Measurements from ENCODE around the gene EXD3.

- TF ChIP-seq POLR2A (IDR thresholded peaks at IDR 0.05), result no peak
- no peak for TF ChIP-seq CTCF (IDR thresholded peaks at IDR 0.05)
Observed at GRCh38 chr9:137354845-137355760, 67.9 kb downstream of the EXD3 start.
